Bronchial epithelial cell (primary cell): Measurements from ENCODE around the gene PARP3. TPM values are rescaled to one million over a fixed set of nuclear protein-coding genes. Genes with fewer than 3 reads are reported as not detected.

ENCODE experiments used
- DNase-seq: peaks from one replicate; pipeline ENCODE4 v3.0.0-alpha.2; 2010; ENCODE audit warnings: low read depth
- FAIRE-seq: peaks from 2 replicates; lab custom pipeline; 2011; peaks lifted over from hg19 to GRCh38; lab: Jason Lieb, UNC
- H3K27me3 ChIP-seq: 2 replicates; pipeline ENCODE4 v1.5.1; 2011; ENCODE audit warnings: low read length; ENCODE audit not compliant: control insufficient read depth, insufficient read depth
- H3K36me3 ChIP-seq: 2 replicates; pipeline ENCODE4 v1.5.1; 2011; ENCODE audit warnings: low read length; ENCODE audit not compliant: control insufficient read depth, insufficient read depth
- H3K4me3 ChIP-seq: 2 replicates; pipeline ENCODE4 v1.5.1; 2011; ENCODE audit warnings: mild to moderate bottlenecking, low read depth, low read length, control low read depth
- CTCF ChIP-seq: IDR thresholded peaks from 2 replicates; pipeline ENCODE4 v1.5.1; 2011; ENCODE audit warnings: mild to moderate bottlenecking, moderate library complexity, low read length, control low read depth, inconsistent platforms; ENCODE audit not compliant: insufficient read depth, severe bottlenecking
- total RNA-seq: library from RNA; depleted of rRNA; stranded (reverse); fragments of >200 nt; gene quantifications from 2 replicates; pipeline ENCODE4 v1.2.1, GENCODE V29; 2014

The PARP3 gene
- total RNA-seq, 1 donor from 2014 or later: 5.0 TPM

GRCh38 chr3:51958603-51959521 lies 16.7 kb downstream of the PARP3 start:
- no peak overlapping the region for H3K4me3 ChIP-seq
- FAIRE-seq: no peak

GRCh38 chr3:51959651-51960050 lies 17.5 kb downstream of the PARP3 start:
- no peak for DNase-seq
- peaks cover 5% of the 10 kb centered on the region for H3K27me3 ChIP-seq
- no peak for FAIRE-seq
- peaks cover 1% of the 10 kb centered on the region for H3K36me3 ChIP-seq
- no peak for TF ChIP-seq CTCF
- H3K4me3 ChIP-seq: no peak overlapping the region

More at GRCh38 chr3:51958603-51959521, 16.7 kb downstream of the PARP3 start:
- DNase-seq: no peak
- Histone ChIP-seq H3K27me3 (peaks cover 7% of the 10 kb centered on the region), H3K36me3 (peaks cover 1% of the 10 kb centered on the region)
- no peak for TF ChIP-seq CTCF

GRCh38 chr3:51960386-51960785 lies 18.2 kb downstream of the PARP3 start:
- FAIRE-seq: no peak
- no peak for TF ChIP-seq CTCF
- Histone ChIP-seq H3K27me3 (no peaks in the 10 kb centered on the region), H3K36me3 (peaks cover 1% of the 10 kb centered on the region), H3K4me3 (no peak overlapping the region)
- no peak for DNase-seq

- Histone ChIP-seq H3K36me3 (peaks cover 1% of the 10 kb centered on the region), H3K4me3 (no peak overlapping the region), H3K27me3 (no peaks in the 10 kb centered on the region)
- no peak for FAIRE-seq
- TF ChIP-seq CTCF: no peak
- no peak for DNase-seq
Observed at GRCh38 chr3:51961011-51961410, 18.8 kb downstream of the PARP3 start.

GRCh38 chr3:51961602-51962569 lies 19.7 kb downstream of the PARP3 start:
- Histone ChIP-seq H3K27me3 (no peaks in the 10 kb centered on the region), H3K36me3 (peaks cover 1% of the 10 kb centered on the region), H3K4me3 (no peak overlapping the region)
- no peak for DNase-seq
- no peak for FAIRE-seq
- no peak for TF ChIP-seq CTCF
